Stomach (tissue), 4 donors: ENCODE results near the gene GFM1.

Experiments
- CTCF ChIP-seq, 7 experiments: fragments of 450-650 bp in 4 of 7; fragments of 200-600 bp in 3 of 7; sonication (generic) in 3 of 7; IDR thresholded peaks; one replicate each; pipeline ENCODE4 v1.5.1; 2016 to 2019; ENCODE audit warnings: antibody characterized with exemption in 7 of 7, control low read depth in 2 of 7, mild to moderate bottlenecking in 1 of 7
- EP300 ChIP-seq: sonication (generic); formaldehyde crosslinking; IDR thresholded peaks from one replicate; pipeline ENCODE4 v1.6.1; 2017; ENCODE audit warnings: antibody characterized with exemption
- POLR2A ChIP-seq, 4 donors: fragments of 450-650 bp; IDR thresholded peaks; one replicate each; pipeline ENCODE4 v1.6.1; 2016; ENCODE audit warnings: antibody characterized with exemption in 4 of 4, control low read depth in 2 of 4, mild to moderate bottlenecking in 1 of 4, moderate library complexity in 1 of 4
- POLR2AphosphoS5 ChIP-seq, 3 donors: sonication (generic); formaldehyde crosslinking; IDR thresholded peaks; one replicate each; pipeline ENCODE4 v1.6.1; 2016; ENCODE audit warnings: antibody characterized with exemption in 3 of 3

- TF ChIP-seq CTCF (IDR thresholded peaks at IDR 0.05) (no peak), POLR2A (IDR thresholded peaks at IDR 0.05) (no peak), POLR2AphosphoS5 (IDR thresholded peaks at IDR 0.05) (no peak), EP300 (no peak)
Measured at GRCh38 chr3:158668506-158668905, 24.2 kb downstream of the GFM1 start.
